Peyer's patch (tissue), 4 donors: ENCODE data around the gene AR. TPM values are rescaled to one million over a fixed set of nuclear protein-coding genes. Genes with fewer than 3 reads are reported as not detected.

Source experiments
- DNase-seq, 3 donors: peaks; one replicate each; pipeline ENCODE4 v3.0.0-alpha.2; 2017 to 2019
- H3K27ac ChIP-seq, 4 donors: fragments of 200-600 bp; sonication (generic); one replicate each; pipeline ENCODE4 v1.5.1; 2016 to 2019
- H3K27me3 ChIP-seq, 2 donors: fragments of 200-600 bp; sonication (generic); one replicate each; pipeline ENCODE4 v1.5.1; 2019
- H3K36me3 ChIP-seq, 3 donors: fragments of 200-600 bp; sonication (generic); one replicate each; pipeline ENCODE4 v1.5.1; 2016 to 2019
- H3K4me1 ChIP-seq, 4 donors: fragments of 200-600 bp; sonication (generic); one replicate each; pipeline ENCODE4 v1.5.1; 2016 to 2019
- H3K4me3 ChIP-seq, 4 donors: fragments of 200-600 bp; sonication (generic); 1 replicate in 3 of 4; 2 replicates in 1 of 4; pipeline ENCODE4 v1.5.1; 2016 to 2019; ENCODE audit warnings: mild to moderate bottlenecking in 1 of 4
- H3K9me3 ChIP-seq, 4 donors: fragments of 200-600 bp; sonication (generic); one replicate each; pipeline ENCODE4 v1.5.1; 2016 to 2019; ENCODE audit warnings: mild to moderate bottlenecking in 1 of 4
- CTCF ChIP-seq, 6 experiments: fragments of 450-650 bp in 4 of 6; fragments of 200-600 bp in 2 of 6; sonication (generic) in 1 of 6; IDR thresholded peaks; one replicate each; pipeline ENCODE4 v1.5.1; 2017 to 2019; ENCODE audit warnings: antibody characterized with exemption in 6 of 6, mild to moderate bottlenecking in 3 of 6, moderate library complexity in 1 of 6
- POLR2A ChIP-seq, 2 donors: fragments of 450-650 bp; IDR thresholded peaks; one replicate each; pipeline ENCODE4 v1.5.1; 2017; ENCODE audit warnings: antibody characterized with exemption in 2 of 2, mild to moderate bottlenecking in 2 of 2, moderate library complexity in 2 of 2
- total RNA-seq, 4 donors: library from RNA; depleted of rRNA; stranded (reverse); fragments of >200 nt; gene quantifications; one replicate each; pipeline ENCODE4 v1.1.0, GENCODE V29; 2016

The AR gene
- total RNA-seq, 4 donors from 2014 or later, result 0.70 to 2.5 (median 1.2) TPM

GRCh38 chrX:67759018-67759417 lies 215.2 kb downstream of the AR start:
- H3K9me3 ChIP-seq, result no peaks in the 10 kb centered on the region
- no peaks in the 10 kb centered on the region for H3K4me1 ChIP-seq
- no peaks in the 10 kb centered on the region for H3K36me3 ChIP-seq
- H3K4me3 ChIP-seq, result no peak overlapping the region
- TF ChIP-seq CTCF (IDR thresholded peaks at IDR 0.05), result no peak
- TF ChIP-seq POLR2A (IDR thresholded peaks at IDR 0.05), result no peak
- H3K27ac ChIP-seq, result no peak overlapping the region
- H3K27me3 ChIP-seq, result no peaks in the 10 kb centered on the region
- no peak for DNase-seq

- H3K4me3 ChIP-seq, result no peak overlapping the region
- no peak overlapping the region for H3K27ac ChIP-seq
- TF ChIP-seq POLR2A (IDR thresholded peaks at IDR 0.05), result no peak
- no peak for TF ChIP-seq CTCF (IDR thresholded peaks at IDR 0.05)
- H3K9me3 ChIP-seq, result no peaks in the 10 kb centered on the region
- no peaks in the 10 kb centered on the region for H3K27me3 ChIP-seq
- H3K36me3 ChIP-seq, result no peaks in the 10 kb centered on the region
- H3K4me1 ChIP-seq, result no peaks in the 10 kb centered on the region
- DNase-seq, result no peak
Measured at GRCh38 chrX:67777148-67777547, 233.3 kb downstream of the AR start.

GRCh38 chrX:67779099-67779498 lies 235.3 kb downstream of the AR start:
- Histone ChIP-seq H3K27me3 (no peaks in the 10 kb centered on the region), H3K27ac (no peak overlapping the region), H3K4me1 (no peaks in the 10 kb centered on the region), H3K9me3 (no peaks in the 10 kb centered on the region), H3K36me3 (no peaks in the 10 kb centered on the region), H3K4me3 (no peak overlapping the region)
- no peak for DNase-seq
- TF ChIP-seq CTCF (IDR thresholded peaks at IDR 0.05) (no peak), POLR2A (IDR thresholded peaks at IDR 0.05) (no peak)
